ENCODE results near the gene CD3G.

CD3G gene

DNA sequence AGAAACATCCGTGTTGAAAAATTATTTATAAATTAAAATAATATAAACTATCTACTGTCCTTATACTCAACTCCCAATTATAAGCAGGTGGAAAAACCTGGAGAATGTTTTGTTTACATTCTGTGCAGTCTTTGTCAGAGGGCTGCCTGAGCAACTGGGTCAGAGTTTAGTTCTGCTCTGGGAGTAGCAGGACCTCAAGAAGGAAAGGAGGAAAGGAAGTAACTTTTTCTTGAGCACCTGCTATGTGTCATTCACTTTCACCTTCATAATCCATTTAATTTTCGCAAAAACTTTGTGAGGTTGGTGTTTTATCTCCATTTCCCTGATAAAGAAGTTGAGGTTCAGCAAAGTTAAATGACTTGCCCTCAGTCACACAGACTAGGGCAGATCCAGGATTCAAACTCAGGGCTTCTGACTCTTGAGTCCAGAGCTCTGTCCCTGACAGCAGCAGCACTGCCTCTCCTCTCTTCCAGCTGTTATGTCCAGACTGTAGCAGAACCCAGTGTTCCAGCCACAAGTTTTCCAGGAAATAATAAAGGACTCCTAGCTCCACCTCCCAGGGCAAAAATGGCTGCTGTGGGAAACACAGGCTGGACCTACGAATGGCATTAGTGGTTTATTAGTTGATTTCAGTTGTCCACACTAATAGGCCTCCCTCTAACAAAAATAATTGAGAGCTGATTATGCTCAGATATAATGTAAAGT is 33.2 kb upstream of the CD3G start:
- TF ChIP-seq FOXP2 (optimal IDR thresholded peaks at IDR 0.05; ENCODE audit: borderline replicate concordance, extremely low read depth, extremely low read length, insufficient read depth) = no peak
- TF ChIP-seq TAF1 (IDR thresholded peaks at IDR 0.05; ENCODE audit: borderline replicate concordance, insufficient read depth, low read length) = no peak
- TF ChIP-seq SIN3A (IDR thresholded peaks at IDR 0.05; ENCODE audit: borderline replicate concordance, insufficient read depth, low read length) = no peak
- TF ChIP-seq, protein P1, sequence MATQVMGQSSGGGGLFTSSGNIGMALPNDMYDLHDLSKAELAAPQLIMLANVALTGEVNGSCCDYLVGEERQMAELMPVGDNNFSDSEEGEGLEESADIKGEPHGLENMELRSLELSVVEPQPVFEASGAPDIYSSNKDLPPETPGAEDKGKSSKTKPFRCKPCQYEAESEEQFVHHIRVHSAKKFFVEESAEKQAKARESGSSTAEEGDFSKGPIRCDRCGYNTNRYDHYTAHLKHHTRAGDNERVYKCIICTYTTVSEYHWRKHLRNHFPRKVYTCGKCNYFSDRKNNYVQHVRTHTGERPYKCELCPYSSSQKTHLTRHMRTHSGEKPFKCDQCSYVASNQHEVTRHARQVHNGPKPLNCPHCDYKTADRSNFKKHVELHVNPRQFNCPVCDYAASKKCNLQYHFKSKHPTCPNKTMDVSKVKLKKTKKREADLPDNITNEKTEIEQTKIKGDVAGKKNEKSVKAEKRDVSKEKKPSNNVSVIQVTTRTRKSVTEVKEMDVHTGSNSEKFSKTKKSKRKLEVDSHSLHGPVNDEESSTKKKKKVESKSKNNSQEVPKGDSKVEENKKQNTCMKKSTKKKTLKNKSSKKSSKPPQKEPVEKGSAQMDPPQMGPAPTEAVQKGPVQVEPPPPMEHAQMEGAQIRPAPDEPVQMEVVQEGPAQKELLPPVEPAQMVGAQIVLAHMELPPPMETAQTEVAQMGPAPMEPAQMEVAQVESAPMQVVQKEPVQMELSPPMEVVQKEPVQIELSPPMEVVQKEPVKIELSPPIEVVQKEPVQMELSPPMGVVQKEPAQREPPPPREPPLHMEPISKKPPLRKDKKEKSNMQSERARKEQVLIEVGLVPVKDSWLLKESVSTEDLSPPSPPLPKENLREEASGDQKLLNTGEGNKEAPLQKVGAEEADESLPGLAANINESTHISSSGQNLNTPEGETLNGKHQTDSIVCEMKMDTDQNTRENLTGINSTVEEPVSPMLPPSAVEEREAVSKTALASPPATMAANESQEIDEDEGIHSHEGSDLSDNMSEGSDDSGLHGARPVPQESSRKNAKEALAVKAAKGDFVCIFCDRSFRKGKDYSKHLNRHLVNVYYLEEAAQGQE (IDR thresholded peaks at IDR 0.05; ENCODE audit: insufficient read depth in 1 of 2, low read depth in 2 of 2, low read length in 2 of 2) = no peak
- no peak for TF ChIP-seq POLR2AphosphoS5 (IDR thresholded peaks at IDR 0.05; ENCODE audit: low read depth, low read length)

- TF ChIP-seq SIN3A (IDR thresholded peaks at IDR 0.05; ENCODE audit: borderline replicate concordance, insufficient read depth, low read length) (no peak), TAF1 (IDR thresholded peaks at IDR 0.05; ENCODE audit: borderline replicate concordance, insufficient read depth, low read length) (no peak), FOXP2 (optimal IDR thresholded peaks at IDR 0.05; ENCODE audit: borderline replicate concordance, extremely low read depth, extremely low read length, insufficient read depth) (no peak), POLR2AphosphoS5 (IDR thresholded peaks at IDR 0.05; ENCODE audit: low read depth, low read length) (no peak)
- TF ChIP-seq, protein P1 (IDR thresholded peaks at IDR 0.05; ENCODE audit: insufficient read depth in 1 of 2, low read depth in 2 of 2, low read length in 2 of 2) = no peak
Measured at GRCh38 chr11:118311518-118311917, 32.6 kb upstream of the CD3G start.

DNA sequence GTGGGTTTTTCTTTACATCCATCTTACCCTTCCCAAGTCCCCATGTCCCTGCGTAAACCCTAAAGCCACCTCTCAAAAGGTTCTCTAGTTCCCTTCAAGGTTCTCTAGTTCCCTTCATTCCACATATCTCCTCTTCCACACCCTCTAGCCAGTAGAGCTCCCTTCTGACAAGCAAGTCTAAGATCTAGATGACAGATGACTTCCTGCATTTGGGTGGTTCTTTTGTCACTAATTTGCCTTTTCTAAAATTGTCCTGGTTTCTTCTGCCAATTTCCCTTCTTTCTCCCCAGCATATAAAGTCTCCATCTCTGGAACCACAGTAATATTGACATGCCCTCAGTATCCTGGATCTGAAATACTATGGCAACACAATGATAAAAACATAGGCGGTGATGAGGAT is 31.8 kb upstream of the CD3G start:
- TF ChIP-seq SIN3A (IDR thresholded peaks at IDR 0.05; ENCODE audit: borderline replicate concordance, insufficient read depth, low read length) (no peak), POLR2AphosphoS5 (IDR thresholded peaks at IDR 0.05; ENCODE audit: low read depth, low read length) (no peak), FOXP2 (optimal IDR thresholded peaks at IDR 0.05; ENCODE audit: borderline replicate concordance, extremely low read depth, extremely low read length, insufficient read depth) (no peak), TAF1 (IDR thresholded peaks at IDR 0.05; ENCODE audit: borderline replicate concordance, insufficient read depth, low read length) (no peak)
- TF ChIP-seq, protein P1 (IDR thresholded peaks at IDR 0.05; ENCODE audit: insufficient read depth in 1 of 2, low read depth in 2 of 2, low read length in 2 of 2) = no peak

DNA sequence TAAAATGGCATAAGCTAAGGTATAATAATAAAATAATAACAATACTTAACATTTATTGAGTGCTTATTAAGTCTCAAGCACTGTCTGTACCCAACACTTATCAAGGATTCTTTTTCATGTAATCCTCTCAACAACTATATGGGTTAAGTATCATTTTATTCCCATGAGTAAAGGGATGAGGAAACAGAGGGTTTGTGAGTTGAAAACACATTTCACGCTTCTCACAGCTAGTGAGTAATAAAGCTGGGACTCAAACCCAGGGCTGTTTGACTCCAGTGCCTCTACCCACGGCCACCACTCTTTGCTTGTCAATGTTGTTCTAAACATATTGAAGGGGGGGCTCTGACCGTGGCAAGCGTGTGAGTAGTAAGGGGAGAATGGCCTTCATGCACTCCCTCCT is 30.9 kb upstream of the CD3G start:
- TF ChIP-seq POLR2AphosphoS5 (IDR thresholded peaks at IDR 0.05; ENCODE audit: low read depth, low read length) = no peak
- TF ChIP-seq SIN3A (IDR thresholded peaks at IDR 0.05; ENCODE audit: borderline replicate concordance, insufficient read depth, low read length) = no peak
- TF ChIP-seq TAF1 (IDR thresholded peaks at IDR 0.05; ENCODE audit: borderline replicate concordance, insufficient read depth, low read length) = no peak
- TF ChIP-seq FOXP2 (optimal IDR thresholded peaks at IDR 0.05; ENCODE audit: borderline replicate concordance, extremely low read depth, extremely low read length, insufficient read depth) = no peak
- TF ChIP-seq, protein P1 (IDR thresholded peaks at IDR 0.05; ENCODE audit: insufficient read depth in 1 of 2, low read depth in 2 of 2, low read length in 2 of 2) = no peak
